ENCODE measurements around the gene YLPM1. TPM values are rescaled to one million over a fixed set of nuclear protein-coding genes. Genes with fewer than 3 reads are reported as not detected.

YLPM1 gene
- polyA plus RNA-seq, 6 donors from 2014 or later, result 5.4 to 27.1 (median 12.1) TPM

DNA sequence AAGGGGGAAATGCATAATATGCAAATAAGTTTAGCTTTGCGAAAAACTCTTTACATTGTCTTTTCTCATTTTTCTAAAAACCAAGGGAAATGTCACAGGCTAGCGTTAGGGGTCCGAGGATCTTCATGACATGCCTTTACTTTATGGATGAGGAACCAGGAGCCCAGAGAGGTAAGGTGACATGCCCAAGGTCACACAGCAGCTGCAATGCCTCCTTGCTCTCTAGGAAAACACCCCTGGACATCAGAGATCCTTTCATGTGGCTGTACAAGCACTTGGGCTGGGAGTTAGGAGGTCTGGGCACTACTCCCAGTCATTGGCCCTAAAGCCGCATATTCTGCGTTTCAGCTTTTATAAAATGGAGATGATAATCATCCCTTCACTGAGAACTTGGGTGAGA is 112.1 kb downstream of the YLPM1 start:
- peak overlapping the region in 1 of 8 donors; percentile 61 for H3K4me3 Mint-ChIP-seq
- H3K36me3 Mint-ChIP-seq, result no peaks in the 10 kb centered on the region
- H3K4me1 Mint-ChIP-seq, result peaks cover 16 to 21% (median 17%) of the 10 kb centered on the region in 3 donors
- no peak for ATAC-seq (ENCODE audit: low read depth in 2 of 2)
- peak overlapping the region in 1 of 6 donors; percentile 72 for H3K27ac Mint-ChIP-seq
- H3K27me3 Mint-ChIP-seq, result no peaks in the 10 kb centered on the region
- no peaks in the 10 kb centered on the region for H3K9me3 Mint-ChIP-seq
- no peak for DNase-seq

DNA sequence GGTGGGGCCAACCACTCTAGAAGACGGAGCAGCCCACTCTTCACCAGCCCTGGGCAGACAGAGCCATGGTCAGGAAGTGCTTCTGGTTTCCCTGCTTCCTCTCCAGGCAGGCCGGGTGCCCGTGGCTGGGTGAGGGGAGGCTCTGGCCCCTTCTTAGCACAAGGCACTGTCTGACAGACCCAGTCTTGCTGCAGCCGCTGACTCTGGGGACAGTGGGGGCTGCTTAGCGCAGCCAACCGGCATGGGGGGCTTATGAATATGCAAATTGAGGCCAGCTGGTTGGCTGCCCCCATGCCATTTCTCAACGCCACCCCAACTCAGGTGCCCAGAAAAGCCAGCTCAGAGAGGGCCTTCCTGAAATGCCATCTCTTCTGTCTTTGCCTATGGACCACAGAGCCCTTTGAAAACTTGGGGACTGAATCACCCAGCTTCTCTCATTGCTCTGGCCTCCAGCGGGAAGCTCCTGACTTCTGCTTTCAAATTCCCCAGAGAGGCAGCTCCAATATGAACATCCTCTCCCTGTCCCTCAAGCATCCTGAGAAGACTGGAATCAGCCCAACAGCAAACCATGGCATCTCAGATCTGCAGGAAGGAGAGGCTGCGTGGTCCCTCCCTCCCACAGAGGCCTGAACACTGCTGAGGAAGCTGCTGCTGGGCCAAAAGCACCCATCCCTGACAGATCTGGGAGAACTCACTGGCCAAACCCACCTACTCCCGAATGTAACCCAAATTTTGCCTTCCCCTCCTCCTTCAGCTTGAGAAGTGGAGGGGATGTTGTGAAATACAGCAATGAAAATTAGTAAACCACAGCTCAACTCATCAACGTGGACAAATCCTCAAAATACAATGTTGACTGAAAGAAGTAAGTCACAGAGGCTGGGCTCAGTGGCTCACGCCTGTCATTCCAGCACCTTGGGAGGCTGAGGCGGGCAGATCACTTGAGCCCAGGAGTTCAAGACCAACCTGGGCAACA is 113.1 kb downstream of the YLPM1 start, which contains the start of gene PROX2:
Gene PROX2, minus strand, starts transcription at position 205 of the 973 bp plus-strand sequence. CDS start 12,311 bp downstream, outside the sequence.
- peaks cover 21 to 27% (median 23%) of the 10 kb centered on the region in 3 donors for H3K4me1 Mint-ChIP-seq
- H3K9me3 Mint-ChIP-seq, result no peaks in the 10 kb centered on the region
- DNase-seq (no peak), ATAC-seq (ENCODE audit: low read depth in 2 of 2) (peak; percentile 47 to 52)
- no peaks in the 10 kb centered on the region for H3K36me3 Mint-ChIP-seq
- H3K4me3 Mint-ChIP-seq, result peak within 1 kb of the TSS in 6 of 8 donors; percentile 4 to 74 (median 41)
- peak within 1 kb of the TSS in 3 of 6 donors; percentile 50 to 93 (median 72) for H3K27ac Mint-ChIP-seq
- no peaks in the 10 kb centered on the region for H3K27me3 Mint-ChIP-seq

DNA sequence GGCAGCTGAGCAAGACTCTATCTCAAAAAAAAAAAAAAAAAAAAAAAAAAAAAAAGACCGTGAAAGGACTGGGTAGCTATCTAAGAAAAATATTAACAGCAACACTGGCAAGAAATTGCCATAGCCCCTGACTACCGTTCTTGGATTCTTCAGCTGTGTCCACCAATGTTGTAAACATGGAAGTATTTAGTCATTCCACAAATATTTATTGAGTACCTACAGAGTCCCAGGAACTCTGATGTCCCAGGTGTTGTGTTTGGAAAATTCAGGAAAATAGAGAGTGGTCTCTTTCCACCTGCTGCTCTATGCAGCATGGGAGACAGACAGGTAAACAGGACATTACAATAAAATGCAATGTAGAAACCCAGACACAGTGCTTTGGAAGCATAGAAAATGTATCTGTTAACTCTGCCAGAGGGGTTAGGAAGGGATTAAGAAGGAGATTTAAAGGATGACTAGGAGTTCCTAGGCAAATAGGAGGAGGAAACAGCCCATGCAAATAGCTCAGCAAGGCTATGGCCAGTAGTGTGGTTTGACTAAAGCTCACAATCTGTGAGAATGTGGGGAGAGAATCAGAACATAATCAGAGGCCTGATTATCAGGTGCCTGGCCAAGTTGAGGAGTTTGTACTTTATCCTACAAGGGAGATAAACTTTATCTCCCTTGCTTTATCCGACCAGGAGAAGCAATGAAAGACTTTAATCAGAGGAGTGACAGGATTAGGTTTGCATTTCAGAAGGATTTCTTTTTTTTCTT is 116.5 kb downstream of the YLPM1 start:
- no peak for ATAC-seq (ENCODE audit: low read depth in 2 of 2)
- Mint-ChIP-seq H3K36me3 (no peaks in the 10 kb centered on the region), H3K27me3 (no peaks in the 10 kb centered on the region), H3K4me1 (peaks cover 48 to 50% (median 48%) of the 10 kb centered on the region in 3 donors), H3K27ac (peak overlapping the region in 3 of 6 donors; percentile 21 to 98 (median 59)), H3K4me3 (peak overlapping the region in 6 of 8 donors; percentile 1 to 94 (median 50)), H3K9me3 (no peaks in the 10 kb centered on the region)
- no peak for DNase-seq

DNA sequence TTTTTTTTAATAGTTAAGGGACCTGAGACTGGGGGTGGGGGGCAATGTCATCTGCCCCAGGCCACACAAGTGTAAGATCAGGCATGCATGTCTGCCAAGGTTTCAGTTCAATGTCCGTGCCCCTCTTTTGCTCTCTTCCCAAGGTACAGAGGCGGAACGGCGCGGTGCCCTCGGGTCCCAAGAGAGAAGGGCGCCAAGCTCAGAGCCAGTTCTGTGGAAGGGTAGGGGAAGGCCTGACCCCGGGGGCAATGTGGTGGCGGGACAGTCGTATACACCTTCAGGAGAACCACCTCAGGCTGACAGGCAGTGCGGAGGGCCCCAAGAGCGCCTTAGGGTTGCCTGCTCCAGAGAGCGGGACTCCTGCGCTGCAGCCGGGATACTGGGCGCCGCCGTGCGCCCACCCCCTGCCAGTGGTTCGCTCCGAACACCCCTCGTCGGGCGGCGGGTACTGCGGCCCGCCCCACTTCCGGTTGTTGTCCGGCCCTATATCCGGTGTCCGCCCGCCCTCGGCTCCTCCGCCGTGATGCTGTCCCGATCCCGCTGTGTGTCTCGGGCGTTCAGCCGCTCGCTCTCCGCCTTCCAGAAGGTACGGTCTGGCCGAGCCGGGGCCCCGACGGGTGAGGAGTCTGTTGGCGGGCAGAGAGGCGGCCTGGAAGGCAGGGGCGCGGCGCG is 118.5 kb downstream of the YLPM1 start, which contains the start of gene DLST:
Gene DLST, plus strand, starts transcription at position 486 of the 672 bp plus-strand sequence. Its CDS starts 38 bp downstream, at position 524.
- no peaks in the 10 kb centered on the region for H3K9me3 Mint-ChIP-seq
- peak within 1 kb of the TSS; percentile 97 to 99 (median 98) for H3K27ac Mint-ChIP-seq
- no peaks in the 10 kb centered on the region for H3K36me3 Mint-ChIP-seq
- ATAC-seq (ENCODE audit: low read depth in 2 of 2) (peak; percentile 87 to 88), DNase-seq (peak; percentile 84)
- no peaks in the 10 kb centered on the region for H3K27me3 Mint-ChIP-seq
- H3K4me3 Mint-ChIP-seq, result peak within 1 kb of the TSS; percentile 94 to 100 (median 99)
- peaks cover 42 to 54% (median 52%) of the 10 kb centered on the region in 3 donors for H3K4me1 Mint-ChIP-seq

DNA sequence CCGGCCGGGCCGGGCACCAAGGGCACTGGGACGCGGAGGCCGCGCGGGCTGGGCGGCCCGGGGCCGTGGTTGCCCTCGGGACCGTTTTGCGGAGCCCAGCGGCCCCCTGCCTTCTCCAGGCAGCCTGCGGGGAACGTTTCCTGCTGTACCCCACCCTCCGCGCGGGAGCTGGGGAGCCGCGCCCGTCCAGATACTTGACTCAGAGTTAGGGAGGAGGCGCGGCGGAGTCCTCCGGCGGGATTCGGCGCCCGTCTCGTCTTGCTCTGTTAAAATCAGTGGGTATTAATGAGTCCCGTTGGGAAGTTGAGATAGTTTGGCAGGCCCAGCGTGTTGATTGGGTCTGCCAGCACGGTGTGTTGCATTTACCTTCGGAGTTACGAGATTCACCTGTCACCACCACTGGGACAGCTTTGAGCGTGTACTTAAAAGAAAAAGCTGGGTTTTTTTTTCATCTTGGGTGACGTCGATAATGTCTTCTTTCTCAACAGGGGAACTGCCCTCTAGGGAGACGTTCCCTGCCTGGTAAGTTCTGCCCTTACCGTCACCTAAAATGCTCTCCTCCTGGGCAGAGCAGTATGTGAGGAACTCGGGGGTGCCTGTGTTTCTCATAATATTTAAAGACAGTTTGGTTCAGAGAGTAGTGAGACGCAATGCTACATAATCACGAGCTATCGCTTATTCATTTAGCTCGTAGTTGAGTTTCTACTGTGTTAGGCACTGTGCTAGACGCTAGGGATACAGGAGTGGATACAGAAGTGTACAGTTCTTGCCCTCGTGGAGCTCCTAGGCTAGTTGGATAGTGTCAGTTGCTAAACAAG is 119.2 kb downstream of the YLPM1 start:
- ATAC-seq (ENCODE audit: low read depth in 2 of 2) (peak; percentile 53 to 59), DNase-seq (peak; percentile 57)
- H3K4me1 Mint-ChIP-seq, result peaks cover 41 to 53% (median 52%) of the 10 kb centered on the region in 3 donors
- H3K27ac Mint-ChIP-seq, result peak overlapping the region; percentile 97 to 99 (median 98)
- H3K36me3 Mint-ChIP-seq, result no peaks in the 10 kb centered on the region
- no peaks in the 10 kb centered on the region for H3K9me3 Mint-ChIP-seq
- peak overlapping the region; percentile 94 to 100 (median 99) for H3K4me3 Mint-ChIP-seq
- no peaks in the 10 kb centered on the region for H3K27me3 Mint-ChIP-seq

Other genes with a start within 250 kb of the YLPM1 start
- gene LTBP2, start 151.1 kb upstream of the YLPM1 start, polyA plus RNA-seq (ENCODE audit: low read depth in 6 of 6), result under 1 TPM; 0.09 to 0.86 (median 0.17) TPM
- 10 to 100 TPM in 5 of 6 donors, 1 to 10 TPM in 1; 8.1 to 16.1 (median 13.6) TPM for gene AREL1, start 50.2 kb upstream of the YLPM1 start, polyA plus RNA-seq (ENCODE audit: low read depth in 6 of 6)
- 10 to 100 TPM; 28.3 to 42.3 (median 33.8) TPM for gene FCF1, start 50.2 kb upstream of the YLPM1 start, polyA plus RNA-seq (ENCODE audit: low read depth in 6 of 6)
- gene PROX2, start 112.8 kb downstream of the YLPM1 start, polyA plus RNA-seq (ENCODE audit: low read depth in 6 of 6), result under 1 TPM in 1 of 6 donors, not detected in 5; 0.22 TPM
- 10 to 100 TPM in 1 of 6 donors, 1 to 10 TPM in 5; 6.6 to 10.5 (median 8.2) TPM for gene DLST, start 118.6 kb downstream of the YLPM1 start, polyA plus RNA-seq (ENCODE audit: low read depth in 6 of 6)
- under 1 TPM in 2 of 6 donors, not detected in 4; 0.34 to 0.42 TPM for gene RPS6KL1, start 159.9 kb downstream of the YLPM1 start, polyA plus RNA-seq (ENCODE audit: low read depth in 6 of 6)
- under 1 TPM in 4 of 6 donors, not detected in 2; 0.13 to 0.65 (median 0.15) TPM for gene PGF, start 192.3 kb downstream of the YLPM1 start, polyA plus RNA-seq (ENCODE audit: low read depth in 6 of 6)
- 10 to 100 TPM; 19.7 to 31.8 (median 26.2) TPM for gene EIF2B2, start 239.6 kb downstream of the YLPM1 start, polyA plus RNA-seq (ENCODE audit: low read depth in 6 of 6)

Measured in naive B cell (primary cell).